Esophagus muscularis mucosa (tissue), 4 donors: ENCODE data around the gene CDX1.

Source experiments
- CTCF ChIP-seq, 3 experiments: fragments of 200-600 bp in 2 of 3; fragments of 450-650 bp in 1 of 3; sonication (generic) in 2 of 3; IDR thresholded peaks; one replicate each; pipeline ENCODE4 v1.5.1; 2017 to 2019; ENCODE audit warnings: antibody characterized with exemption in 3 of 3, mild to moderate bottlenecking in 2 of 3, moderate library complexity in 1 of 3
- EP300 ChIP-seq: sonication (generic); formaldehyde crosslinking; IDR thresholded peaks from one replicate; pipeline ENCODE4 v1.6.1; 2017; ENCODE audit warnings: antibody characterized with exemption
- POLR2A ChIP-seq: fragments of 450-650 bp; IDR thresholded peaks from one replicate; pipeline ENCODE4 v1.6.1; 2017; ENCODE audit warnings: antibody characterized with exemption, moderate library complexity, mild to moderate bottlenecking, low read depth
- POLR2AphosphoS5 ChIP-seq, 2 donors: sonication (generic); formaldehyde crosslinking; IDR thresholded peaks; one replicate each; pipeline ENCODE4 v1.6.1; 2017; ENCODE audit warnings: antibody characterized with exemption in 2 of 2

DNA sequence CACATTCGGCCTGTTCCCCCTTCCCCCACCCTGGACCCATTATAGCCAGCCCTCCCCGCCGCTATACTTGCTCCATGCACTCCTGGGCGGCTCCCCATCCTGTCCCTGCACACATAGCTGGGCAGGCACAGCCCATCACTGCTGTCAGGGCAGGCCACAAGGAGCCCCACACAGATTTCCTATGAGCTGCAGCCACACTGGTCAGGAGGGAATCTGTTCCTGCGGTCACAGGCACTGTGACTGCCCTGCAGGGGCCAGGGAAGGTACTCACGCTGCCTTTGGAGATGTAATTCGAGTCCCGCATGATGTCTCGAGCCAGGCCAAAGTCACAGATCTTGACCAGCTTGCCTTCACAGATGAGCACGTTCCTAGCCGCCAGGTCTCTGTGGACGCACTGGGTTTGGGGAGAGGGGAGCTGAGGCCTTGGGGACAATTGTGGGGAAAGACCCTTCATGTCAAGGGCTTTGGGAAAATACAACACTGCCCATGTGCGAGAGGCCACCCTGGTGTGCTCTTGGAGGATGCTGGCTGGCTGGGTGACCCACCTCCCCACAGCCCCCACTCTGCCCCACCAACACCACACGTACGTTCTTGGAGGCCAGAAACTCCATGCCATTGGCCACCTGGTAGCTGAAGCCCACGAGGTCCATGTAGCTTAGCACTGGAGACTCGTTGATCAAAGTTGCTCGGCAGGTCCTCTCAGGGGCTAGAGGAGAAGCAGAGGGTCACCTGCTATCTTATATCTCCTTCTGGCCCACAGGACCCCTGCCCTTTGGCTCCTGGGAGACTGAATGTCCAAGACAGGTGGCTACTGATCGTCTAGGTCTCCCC is 45.7 kb upstream of the CDX1 start:
- no peak for TF ChIP-seq CTCF (IDR thresholded peaks at IDR 0.05)
- no peak for TF ChIP-seq POLR2A
- TF ChIP-seq POLR2AphosphoS5 (IDR thresholded peaks at IDR 0.05), result no peak
- no peak for TF ChIP-seq EP300
